Coronary artery (tissue), 2 donors: ENCODE measurements around the gene PACS1.

ENCODE experiments used
- DNase-seq: peaks from one replicate; pipeline ENCODE4 v3.0.0-alpha.2; 2017; ENCODE audit warnings: low spot score
- H3K27ac ChIP-seq, 2 donors: fragments of 200-600 bp; sonication (generic); one replicate each; pipeline ENCODE4 v1.5.1; 2016 to 2019
- H3K4me3 ChIP-seq: fragments of 200-600 bp; sonication (generic); 2 replicates; pipeline ENCODE4 v1.5.1; 2016; ENCODE audit warnings: mild to moderate bottlenecking, moderate library complexity
- CTCF ChIP-seq: fragments of 200-600 bp; sonication (generic); IDR thresholded peaks from one replicate; pipeline ENCODE4 v1.5.1; 2019; ENCODE audit warnings: antibody characterized with exemption

The PACS1 gene

DNA sequence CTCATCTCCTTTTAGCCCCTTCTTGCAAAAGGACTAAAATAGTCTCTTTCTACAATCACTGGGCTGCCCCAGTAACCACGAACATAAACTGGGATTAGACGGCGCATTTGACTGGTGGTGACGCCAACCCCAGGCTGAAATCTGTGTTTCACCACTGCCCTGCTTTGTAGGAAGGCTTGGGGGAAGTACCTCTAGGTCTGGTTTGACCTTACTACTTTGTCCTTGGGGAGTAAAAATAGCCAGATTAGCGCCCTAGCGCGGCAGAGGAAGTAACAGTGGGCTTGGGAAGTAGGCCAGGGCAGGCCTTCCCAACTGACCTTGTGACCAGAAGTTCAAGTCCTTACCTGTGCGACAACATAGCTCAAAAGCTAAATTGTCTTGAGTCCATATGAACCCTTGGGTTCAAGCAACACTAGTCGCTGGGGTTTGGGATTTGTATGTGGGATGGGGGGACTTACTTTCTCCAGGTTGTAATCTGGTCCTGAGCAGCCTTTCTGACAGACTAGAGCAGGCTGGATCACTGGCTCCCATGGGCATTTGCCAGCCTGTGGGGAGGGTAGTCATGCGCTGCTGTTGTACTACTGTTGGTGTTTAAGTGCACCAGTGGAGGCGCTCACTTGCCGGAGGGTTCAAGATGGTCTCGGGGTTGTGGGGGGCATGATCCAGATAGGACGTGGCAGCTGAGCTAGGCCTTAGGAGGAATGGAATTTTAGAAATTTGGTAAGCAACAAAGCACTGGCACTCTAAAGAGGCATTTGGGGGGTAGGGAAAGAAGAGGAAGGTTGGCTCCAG, 953 bp upstream of the PACS1 start:
- no peak for DNase-seq
- no peak for TF ChIP-seq CTCF
- Histone ChIP-seq H3K4me3 (peak overlapping the region; percentile 94), H3K27ac (peak overlapping the region; percentile 88 to 97)

- TF ChIP-seq CTCF, result no peak
- Histone ChIP-seq H3K4me3 (peak overlapping the region; percentile 94), H3K27ac (peak overlapping the region; percentile 91 to 97)
- DNase-seq, result peak; percentile 85
Observed at GRCh38 chr11:66070604-66071380, 720 bp downstream of the PACS1 start.

DNA sequence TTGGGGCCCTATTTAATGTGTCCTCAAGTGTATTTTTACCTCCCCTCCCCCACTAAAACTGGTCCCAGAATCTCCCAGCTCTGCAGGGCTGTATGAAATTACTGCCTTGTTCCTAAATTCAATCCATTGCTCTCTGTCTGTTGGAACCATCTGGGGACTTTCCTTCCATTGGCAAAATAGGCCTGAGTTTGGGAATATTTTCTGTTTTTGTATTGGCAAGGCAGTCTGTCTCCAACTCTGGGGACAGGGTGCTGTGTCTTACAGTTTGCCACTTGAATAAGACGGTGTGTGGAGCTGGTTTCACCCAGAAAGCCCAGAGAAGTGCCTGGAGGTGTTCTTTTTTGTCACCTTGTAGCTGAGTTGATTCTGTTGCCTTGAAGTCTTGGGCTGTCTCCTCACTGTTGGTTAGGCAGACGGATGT, 1.3 kb downstream of the PACS1 start:
- no peak for TF ChIP-seq CTCF
- Histone ChIP-seq H3K4me3 (peak overlapping the region; percentile 94), H3K27ac (peak overlapping the region; percentile 91 to 97)
- no peak for DNase-seq

GRCh38 chr11:66072081-66072480, 2.0 kb downstream of the PACS1 start:
- no peak for DNase-seq
- H3K27ac ChIP-seq, result peak overlapping the region in 1 of 2 donors; percentile 91
- peak overlapping the region; percentile 94 for H3K4me3 ChIP-seq
- no peak for TF ChIP-seq CTCF

DNA sequence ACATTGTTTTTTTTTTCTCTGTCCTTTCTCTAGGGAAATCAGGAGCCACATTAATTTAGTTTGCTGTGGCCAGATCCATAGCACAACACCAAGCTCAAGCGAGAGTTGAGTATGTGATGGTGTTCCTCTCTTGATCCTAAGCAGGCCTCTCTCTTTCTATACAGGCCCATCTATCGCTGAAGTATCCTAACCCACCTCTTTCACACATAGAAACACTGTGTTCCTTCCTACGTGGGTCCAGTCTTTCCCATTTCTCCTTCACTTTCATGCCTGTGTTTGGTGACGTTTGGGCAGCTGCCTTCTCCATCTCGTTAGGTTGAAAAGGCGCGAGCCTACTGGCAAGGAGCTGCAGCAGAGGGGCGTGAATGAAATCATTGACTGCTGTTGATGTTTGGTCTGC, 2.4 kb downstream of the PACS1 start:
- TF ChIP-seq CTCF, result no peak
- no peak for DNase-seq
- H3K4me3 ChIP-seq, result no peak overlapping the region
- no peak overlapping the region for H3K27ac ChIP-seq

GRCh38 chr11:66073669-66074068, 3.6 kb downstream of the PACS1 start:
- DNase-seq, result no peak
- Histone ChIP-seq H3K27ac (no peak overlapping the region), H3K4me3 (no peak overlapping the region)
- TF ChIP-seq CTCF, result no peak

- no peak for TF ChIP-seq CTCF
- no peak overlapping the region for H3K4me3 ChIP-seq
- DNase-seq, result no peak
- H3K27ac ChIP-seq, result no peak overlapping the region
Observed at GRCh38 chr11:66075273-66075672, 5.2 kb downstream of the PACS1 start.
